HG02610 (cell line): ENCODE measurements around the gene SAE1.
"Not testable (repeated sequence)": the region's sequence is repeated elsewhere in the genome, so short reads cannot be mapped to it uniquely, and the experiment has no call there.

ENCODE experiments used
- ATAC-seq: cut with Tn5 transposase; IDR thresholded peaks from one replicate; pipeline ENCODE4 v1.9.1; 2021; ENCODE audit warnings: mild to moderate bottlenecking, moderate library complexity; ENCODE audit not compliant: unreplicated experiment

SAE1 gene

DNA sequence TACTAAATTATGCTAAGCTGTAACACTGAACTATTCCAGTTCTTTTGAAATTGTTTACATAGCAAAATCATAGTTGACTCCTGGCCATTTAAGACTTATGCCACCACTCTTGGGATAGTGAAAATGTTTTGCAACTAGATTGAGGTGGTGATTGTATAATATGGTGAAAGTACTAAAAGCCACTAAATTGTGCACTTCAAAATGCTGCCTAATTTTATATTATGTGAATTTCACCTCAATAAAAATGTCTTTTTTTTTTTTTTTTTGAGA, 5.0 kb upstream of the SAE1 start:
- no peak for ATAC-seq

DNA sequence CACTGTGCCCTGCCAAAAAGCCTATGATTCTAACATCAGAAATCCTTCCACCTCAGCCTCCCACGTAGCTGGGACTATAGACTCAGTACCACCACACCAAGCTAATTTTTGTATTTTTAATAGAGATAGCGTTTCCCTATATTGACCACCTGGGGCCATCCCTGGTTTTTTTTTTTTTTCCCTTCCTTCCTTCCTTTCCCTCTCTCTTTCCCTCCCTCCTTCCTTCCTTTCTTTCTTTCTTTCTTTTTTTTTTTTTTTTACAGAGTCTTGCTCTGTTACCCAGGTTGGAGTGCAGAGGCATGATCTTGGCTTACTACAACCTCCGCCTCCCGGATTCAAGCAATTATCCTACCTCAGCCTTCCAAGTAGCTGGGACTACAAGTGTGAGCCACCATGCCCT, 1.1 kb upstream of the SAE1 start:
- ATAC-seq: no peak

DNA sequence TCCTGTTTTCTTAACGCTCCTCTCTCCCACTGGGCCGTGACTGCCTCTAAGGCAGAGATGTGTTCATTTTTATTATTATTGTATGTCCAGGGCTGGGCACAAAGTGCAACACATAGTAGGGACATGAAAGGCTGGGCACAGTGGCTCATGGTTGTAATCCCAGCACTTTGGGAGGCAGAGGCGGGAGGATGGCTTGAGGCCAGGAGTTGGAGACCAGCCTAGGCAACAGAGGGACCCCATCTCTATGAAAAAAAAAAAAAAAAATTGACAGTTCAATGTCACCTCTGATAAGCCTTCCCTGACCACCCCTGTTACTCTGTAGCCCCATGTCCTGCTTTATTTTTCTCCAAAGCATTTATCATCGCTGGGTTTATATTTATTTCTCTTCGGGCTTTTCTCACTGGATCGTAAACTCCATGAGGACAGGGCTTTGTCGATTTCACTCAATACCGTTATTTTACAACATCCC, 481 bp upstream of the SAE1 start:
- ATAC-seq: no peak

DNA sequence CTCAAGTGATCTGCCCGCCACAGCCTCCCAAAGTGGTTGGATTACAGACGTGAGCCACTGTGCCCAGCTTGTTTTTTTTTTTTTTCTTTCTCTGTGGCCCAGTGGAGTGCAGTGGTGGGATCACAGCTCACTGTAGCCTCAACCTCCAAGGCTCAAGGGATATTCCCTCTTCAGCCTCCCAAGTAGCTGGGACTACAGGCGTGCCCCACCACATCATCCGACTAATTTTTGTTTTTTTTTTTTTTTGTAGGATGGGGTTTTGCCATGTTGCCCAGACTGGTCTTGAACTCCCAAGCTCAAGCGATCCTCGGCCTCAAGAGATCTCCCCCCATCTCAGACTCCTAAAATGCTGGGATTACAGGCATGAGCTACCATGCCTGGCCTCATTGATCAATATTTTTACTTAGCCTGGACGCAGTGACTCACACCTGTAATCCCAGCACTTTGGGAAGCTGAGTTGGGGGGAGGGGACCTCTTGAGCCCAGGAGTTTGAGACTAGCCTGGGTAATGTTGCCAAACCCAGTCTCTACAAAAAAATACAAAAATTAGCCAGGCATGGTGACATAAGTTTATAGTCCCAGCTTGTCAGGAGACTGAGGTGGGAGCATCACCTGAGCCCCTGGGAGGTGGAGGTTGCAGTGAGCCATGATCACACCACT, 1.7 kb downstream of the SAE1 start:
- ATAC-seq: no peak

DNA sequence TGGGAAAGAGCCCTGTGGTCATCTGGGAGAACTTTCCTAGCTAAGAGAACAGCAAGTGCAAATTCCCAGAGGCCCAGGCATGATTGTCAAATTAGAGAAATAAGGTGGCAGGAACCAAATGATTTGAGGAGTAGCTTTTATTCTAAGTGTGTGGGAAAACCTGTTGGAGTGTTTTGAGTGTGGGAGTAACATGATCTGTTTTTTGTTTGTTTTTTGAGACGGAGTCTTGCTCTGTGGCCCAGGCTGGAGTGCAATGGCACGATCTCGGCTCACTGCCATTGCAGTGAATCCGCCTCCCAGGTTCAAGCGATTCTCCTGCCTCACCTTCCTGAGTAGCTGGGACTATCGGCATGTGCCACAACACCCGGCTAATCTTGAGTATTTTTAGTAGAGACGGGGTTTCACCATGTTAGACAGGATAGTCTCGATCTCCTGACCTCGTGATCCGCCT, 2.4 kb downstream of the SAE1 start:
- ATAC-seq: no peak

DNA sequence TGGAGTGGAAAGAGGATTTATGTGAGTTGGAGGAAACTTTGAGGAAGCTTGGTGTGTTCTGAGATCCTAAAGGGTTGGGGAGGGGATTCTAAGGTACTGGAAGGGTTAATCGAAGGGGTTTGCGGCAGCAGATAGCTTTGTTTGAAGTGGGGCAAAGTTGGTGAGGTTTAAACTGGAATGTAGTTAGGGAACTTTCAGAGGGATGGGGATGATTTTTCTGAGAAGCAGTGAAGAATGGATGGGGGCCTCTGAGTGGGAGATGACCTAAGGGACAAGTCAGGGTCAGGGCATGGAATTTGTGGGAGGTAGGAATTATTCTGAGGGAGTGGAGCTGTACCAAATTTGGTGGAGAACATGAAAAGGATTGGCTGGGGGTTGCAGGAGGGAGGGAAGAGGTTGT, 3.9 kb downstream of the SAE1 start:
- ATAC-seq: no peak

DNA sequence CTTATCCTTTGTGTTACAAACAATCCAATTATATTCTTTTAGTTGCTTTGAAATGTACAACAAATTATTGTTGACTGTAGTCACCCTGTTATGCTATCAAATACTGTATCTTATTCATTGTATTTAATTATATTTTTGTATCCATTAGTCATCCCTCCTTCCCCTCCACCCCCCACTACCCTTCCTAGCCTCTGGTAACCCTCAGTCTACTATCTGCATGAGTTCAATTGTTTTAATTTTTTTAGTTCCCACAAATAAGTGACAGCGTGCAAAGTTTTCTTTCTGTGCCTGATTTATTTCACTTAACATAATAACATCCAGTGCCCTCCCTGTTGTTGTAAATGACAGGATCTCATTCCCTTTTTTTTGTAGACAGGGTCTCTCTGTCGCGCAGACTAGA, 4.5 kb downstream of the SAE1 start:
- no peak for ATAC-seq

DNA sequence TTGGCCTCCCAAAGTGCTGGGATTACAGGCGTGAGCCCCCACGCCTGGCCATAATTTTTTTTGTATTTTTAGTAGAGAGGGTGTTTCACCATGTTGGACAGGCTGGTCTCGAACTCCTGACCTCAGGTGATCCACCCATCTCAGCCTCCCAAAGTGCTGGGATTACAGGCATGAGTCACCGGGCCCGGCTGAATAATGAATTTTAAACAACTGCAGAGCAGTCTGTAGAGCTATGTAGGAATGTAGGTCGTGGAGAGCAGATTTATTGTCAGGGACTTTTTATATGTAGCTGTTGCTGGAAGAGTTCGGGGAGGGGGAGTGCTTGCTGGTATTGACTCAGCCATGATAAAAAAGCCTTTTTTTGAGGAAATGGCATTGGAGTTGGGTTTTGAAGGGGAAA, 10.6 kb downstream of the SAE1 start:
- ATAC-seq: not testable (repeated sequence)

DNA sequence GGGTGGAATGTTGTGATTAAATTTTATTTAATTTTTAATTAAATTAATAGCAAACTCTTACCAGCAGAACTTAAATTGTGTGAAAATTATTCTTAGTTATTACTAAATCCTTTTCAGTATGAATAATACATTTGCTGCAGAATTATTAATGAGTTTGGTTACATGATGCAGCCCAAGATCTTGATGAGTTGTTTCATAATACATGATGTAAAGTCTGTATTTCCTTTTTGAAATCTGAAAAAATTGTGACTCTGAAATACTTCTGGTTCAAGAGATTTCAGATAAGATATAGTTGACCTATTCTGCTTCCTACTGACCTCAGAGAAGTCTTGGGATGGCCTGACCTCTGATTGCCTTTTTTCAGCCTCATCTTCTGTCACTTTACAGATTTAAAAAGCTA, 11.1 kb downstream of the SAE1 start:
- ATAC-seq: no peak

DNA sequence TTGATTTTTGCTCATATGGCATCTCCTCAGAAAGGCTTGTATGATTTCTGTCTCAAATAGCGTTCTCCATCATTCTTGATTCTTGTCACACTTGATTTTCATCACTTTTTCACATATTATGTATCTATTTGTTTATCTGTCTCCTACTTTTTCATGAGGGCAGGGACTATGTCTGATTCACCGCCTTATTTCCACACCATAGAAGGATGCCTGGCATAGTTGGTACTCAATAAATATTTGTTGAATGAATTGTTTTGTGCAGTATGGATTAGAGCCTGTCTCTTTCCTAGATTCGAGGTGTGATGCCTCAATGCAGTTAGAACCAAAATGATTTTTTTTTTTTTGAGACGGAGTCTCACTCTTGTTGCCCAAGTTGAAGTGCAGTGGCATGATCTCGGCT, 12.1 kb downstream of the SAE1 start:
- no peak for ATAC-seq

DNA sequence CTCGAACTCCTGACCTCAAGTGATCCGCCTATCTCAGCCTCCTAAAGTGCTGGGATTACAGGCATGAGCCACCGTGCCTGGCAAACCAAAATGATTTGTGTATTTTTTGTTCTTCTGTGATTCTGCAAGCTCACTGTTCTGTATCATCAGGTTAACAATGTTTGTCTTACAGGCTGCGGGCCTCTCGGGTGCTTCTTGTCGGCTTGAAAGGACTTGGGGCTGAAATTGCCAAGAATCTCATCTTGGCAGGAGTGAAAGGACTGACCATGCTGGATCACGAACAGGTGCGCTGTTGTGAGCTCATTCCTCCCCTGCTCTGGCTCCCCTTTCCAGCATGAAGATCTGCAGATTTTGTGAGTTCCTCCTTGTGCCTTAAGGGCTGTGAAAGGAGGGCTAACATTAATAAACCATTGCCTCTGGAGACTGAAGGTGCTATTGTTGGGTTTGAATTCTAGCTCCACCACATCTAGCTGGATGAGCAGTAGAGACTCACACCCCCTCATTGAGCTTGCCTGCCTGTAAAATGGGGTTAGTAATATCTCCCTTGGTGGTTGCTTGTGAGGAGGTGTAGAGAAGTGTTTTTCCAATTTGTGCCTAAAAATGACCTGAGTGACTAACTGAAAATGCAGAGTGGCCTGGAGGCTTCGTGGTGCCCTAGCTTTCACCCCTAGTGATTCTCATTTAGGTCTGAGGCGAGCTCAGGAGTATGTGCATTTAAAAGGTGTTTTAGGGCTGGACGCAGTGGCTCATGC, 12.9 kb downstream of the SAE1 start:
- no peak for ATAC-seq

DNA sequence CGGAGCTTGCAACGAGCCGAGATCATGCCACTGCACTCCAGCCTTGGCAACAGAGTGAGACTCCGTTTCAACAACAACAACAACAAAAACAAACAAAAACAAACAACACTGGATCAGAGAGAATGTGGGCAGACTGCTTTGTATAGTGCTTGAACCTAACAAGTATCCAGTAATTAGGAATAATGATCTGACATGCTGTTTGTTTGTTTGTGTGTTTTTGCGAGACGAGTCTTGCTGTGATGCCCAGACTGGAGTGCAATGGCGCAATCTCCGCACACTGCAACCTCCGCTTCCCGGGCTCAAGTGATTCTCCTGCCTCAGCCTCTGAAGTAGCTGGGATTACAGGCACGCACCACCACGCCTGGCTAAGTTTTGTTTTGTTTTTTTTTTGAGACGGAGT, 14.0 kb downstream of the SAE1 start:
- ATAC-seq: no peak

DNA sequence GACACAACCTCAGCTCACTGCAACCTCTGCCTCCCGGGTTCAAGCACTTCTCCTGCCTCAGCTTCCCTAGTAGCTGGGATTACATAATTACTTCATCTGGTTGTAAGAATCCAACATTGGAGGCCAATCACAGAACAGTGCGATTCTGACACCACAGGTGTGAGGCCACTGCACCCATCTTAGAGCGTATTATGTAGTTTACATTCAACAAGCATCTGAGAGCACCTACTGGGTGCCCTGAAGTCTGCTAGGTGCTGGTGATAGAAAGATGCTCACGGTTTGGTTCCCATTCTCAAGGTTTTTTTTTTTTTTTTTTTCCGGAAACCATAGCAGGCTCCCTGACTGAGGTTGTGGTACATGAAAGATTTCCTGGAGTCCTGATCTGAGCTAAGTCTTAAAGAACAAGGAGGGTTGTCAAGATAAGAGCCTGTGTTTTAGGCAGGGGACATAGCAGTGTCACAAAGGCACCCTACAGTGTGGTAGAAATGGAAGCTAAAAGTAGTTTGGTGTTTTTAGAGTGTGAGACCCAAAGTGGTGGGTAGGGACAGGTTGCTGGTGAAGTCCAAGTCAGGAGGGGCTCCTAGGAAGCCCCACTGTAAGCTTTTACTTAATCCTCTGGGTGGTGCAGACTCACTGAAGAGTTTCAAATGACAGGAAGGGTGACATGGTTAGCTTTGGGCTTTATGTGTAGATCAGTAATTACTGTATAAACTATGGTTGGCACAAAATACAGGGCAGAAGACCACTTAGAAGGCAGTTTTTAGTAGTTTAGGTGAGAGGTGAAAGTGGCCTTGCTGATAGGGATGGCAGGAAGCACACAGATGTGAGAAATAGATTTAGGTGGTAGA, 15.2 kb downstream of the SAE1 start:
- ATAC-seq: no peak

DNA sequence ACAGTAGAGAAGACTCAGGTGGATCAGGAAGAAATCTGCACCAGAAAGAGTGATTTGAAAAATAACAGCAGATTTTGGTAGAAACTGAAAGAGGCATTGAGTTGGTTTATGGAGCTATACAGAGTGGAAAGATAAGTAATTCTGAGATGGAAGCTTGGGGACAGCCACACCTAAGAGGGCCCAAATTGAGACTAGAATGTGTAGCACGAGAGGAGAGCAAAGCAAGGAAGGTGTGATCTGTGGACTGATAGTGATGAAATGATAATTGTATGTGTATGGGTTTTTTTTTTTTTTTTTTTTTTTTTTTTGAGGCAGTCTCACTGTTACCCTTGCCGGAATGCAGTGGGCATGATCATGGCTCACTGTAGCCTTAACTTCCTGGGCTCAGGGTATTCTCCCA, 16.3 kb downstream of the SAE1 start:
- ATAC-seq: no peak

DNA sequence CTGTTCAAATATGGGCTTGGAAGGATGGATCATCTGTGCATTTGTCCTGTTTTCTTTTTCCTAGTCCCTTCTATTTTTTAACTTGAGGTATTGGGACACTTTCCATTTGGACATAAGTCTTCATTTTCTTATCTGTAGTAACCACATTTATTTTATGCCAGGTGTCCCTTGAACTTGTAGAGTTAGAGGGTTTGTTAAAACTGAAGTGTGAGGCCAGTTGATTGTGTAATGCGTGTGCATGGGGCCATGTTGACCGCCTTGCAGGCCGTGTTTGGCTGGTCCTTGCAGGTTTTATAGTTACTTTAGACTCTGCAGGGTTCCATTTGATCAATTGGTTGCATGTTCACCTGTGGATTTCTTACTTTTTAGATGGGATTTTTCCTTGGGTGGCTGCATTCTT, 21.0 kb downstream of the SAE1 start:
- ATAC-seq: no peak

DNA sequence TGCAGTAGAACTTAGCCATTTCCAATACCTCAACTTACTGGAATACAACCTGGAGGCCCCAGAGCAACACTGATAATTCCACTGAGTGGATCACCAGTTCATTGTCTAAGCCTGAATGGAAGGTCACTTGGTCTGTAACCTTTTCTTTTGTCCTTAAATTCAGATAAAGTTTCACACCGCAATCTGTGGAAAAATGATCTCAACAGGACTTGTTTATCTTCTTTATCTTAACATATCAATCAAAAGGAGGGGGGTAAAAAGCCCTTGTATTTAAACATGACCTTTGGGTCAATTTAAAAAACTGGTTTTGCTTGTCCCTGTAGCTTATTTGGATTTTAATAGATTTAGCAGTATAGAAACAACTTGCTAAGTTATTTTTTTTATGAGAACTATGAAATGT, 21.6 kb downstream of the SAE1 start:
- ATAC-seq: no peak

DNA sequence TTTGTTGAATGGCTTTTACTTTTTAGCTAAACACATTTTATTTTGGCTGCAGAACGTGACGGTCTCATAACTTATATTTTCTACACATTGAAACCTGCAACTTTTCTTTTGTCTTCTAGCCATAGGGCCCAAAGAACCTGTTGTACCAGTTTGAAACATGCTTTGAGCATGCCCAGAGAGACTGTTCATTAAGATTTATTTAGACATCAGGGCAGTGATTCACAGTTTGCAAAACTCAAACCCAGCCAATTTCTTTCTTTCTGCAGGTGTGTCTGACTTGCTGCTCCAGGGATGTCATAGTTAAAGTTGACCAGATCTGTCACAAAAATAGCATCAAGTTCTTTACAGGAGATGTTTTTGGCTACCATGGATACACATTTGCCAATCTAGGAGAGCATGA, 22.0 kb downstream of the SAE1 start:
- ATAC-seq: no peak

DNA sequence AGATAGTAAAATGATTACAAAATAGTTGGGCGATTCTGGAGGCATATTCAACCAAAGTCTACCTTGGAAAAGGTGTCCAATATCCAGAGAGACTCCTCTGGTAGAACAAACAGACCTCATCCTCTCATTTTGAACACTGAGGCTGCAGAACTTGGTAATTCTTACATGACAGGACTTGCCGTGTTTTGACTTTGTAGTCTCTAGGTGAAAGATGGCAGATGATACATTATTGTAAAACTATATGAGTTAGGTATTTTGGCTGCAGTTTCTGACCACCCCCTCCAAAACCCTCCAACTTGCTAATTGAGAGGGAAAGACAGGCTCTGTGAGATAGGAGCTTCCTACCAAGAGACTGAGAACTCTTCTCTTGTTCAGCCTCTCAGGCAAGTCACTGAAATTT, 22.6 kb downstream of the SAE1 start:
- no peak for ATAC-seq

DNA sequence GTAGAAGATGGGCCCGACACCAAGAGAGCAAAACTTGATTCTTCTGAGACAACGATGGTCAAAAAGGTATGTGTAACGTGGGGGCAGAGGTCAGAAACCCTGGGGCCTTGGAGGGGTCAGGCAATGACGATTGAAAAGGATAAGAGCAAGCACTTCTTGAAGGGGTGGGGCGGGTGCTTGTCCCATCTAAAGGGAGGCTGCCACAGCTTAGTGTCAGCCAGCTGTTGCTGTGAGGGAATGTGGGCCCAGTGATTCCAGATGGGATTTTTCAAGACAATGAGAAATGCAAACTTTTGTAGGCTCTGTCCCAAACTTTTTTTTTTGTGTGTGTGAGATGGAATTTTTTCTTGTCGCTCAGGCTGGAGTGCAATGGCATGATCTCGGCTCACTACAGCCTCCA, 24.5 kb downstream of the SAE1 start:
- no peak for ATAC-seq

DNA sequence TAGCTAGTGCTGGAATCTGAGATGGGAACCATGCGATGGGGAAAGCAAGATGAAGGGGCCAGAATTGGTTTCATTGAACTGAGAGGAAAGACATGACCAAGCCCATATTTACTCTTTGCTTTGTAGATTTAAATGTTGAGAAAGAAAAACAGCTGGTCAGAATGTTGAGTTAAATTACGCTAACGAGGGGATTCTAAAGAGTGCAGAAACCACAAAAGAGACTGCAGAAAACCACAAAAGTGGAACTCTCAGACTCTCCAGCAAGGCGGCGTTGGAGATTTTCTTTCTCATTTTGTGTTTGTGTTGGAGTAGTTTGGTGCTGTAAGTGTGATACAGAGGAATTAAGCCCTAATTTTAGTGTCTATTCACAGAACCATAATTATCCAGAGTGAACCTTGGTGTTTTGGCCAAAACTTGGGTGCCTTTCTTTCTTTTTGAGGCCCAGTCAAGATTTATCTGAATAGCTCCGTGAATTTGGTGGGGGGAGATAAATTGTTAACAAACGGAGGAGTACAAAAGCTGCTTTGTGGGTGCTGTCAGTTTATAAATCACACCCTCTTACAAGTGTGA, 26.3 kb downstream of the SAE1 start:
- ATAC-seq: no peak

DNA sequence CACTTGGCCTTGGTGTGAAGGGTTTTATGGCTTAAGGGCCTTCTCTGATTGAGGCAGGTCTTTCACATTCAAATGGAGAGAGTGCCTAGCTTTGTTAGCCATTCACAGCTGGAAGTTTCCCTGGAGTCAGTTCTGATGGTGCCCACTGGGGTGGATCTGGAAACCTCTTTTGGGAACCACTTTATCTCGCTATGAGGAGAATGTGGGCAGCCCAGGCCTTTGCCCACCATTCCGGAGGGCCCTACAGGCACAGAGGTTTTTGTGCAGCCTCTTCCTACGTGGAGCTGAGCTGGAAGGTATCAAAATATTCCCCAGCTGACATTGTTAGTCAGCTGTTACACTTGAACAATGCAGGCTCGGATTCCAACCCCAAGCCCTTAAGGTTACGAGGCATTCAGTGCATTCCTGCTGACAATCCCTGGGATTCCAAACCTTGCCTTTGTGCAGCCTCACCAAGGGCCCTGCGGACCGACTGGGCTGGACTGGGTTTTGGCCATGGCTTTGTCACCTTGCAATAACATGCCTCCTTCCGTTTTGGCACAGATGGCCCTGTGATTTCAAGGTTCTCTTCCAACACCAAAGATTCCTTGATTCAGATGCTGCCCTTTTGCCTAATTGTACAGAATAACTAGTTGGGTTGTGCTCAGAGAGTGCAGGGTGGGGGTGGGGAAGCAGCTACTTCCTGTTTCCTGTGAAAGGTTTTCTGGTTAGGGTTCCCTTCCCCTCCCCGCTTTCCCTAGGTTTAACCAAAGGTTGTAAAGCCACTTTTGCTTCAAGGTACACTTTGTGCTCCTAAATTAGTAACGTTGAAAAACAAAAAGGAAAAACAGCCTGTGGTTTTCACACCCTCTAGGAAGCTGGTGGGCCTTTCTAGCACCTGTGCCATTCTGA, 27.0 kb downstream of the SAE1 start:
- no peak for ATAC-seq
